Measurements from ENCODE around the gene TCTN1.

The TCTN1 gene

DNA sequence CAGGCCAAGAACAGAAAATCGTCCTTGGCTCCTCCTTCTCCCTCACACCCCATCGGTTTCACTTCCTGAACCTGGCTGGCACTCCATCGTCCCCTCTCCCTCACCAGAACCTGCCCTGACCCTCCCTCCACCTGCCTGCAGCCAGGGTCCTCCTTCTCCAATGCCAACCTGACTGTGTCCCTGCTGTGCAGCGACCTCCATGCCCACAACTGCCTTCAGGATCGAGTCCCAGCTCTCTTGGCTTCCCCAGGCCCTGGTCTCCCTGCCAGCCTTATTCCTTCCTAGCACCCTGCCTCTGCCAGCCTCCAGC, 55.2 kb downstream of the TCTN1 start:
- Histone ChIP-seq H3K27me3 (no peaks in the 10 kb centered on the region), H3K27ac (no peak overlapping the region), H3K36me3 (peaks cover 37% of the 10 kb centered on the region), H3K4me1 (ENCODE audit: control insufficient read depth in 1 of 2, insufficient read depth in 1 of 2, low read depth in 1 of 2, low read length in 1 of 2) (no peaks in the 10 kb centered on the region), H3K9me3 (no peaks in the 10 kb centered on the region), H3K4me3 (ENCODE audit: low read depth in 1 of 2, low read length in 1 of 2) (no peak overlapping the region)
- TF ChIP-seq, protein P1, sequence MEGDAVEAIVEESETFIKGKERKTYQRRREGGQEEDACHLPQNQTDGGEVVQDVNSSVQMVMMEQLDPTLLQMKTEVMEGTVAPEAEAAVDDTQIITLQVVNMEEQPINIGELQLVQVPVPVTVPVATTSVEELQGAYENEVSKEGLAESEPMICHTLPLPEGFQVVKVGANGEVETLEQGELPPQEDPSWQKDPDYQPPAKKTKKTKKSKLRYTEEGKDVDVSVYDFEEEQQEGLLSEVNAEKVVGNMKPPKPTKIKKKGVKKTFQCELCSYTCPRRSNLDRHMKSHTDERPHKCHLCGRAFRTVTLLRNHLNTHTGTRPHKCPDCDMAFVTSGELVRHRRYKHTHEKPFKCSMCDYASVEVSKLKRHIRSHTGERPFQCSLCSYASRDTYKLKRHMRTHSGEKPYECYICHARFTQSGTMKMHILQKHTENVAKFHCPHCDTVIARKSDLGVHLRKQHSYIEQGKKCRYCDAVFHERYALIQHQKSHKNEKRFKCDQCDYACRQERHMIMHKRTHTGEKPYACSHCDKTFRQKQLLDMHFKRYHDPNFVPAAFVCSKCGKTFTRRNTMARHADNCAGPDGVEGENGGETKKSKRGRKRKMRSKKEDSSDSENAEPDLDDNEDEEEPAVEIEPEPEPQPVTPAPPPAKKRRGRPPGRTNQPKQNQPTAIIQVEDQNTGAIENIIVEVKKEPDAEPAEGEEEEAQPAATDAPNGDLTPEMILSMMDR (IDR thresholded peaks at IDR 0.05) = no peak

DNA sequence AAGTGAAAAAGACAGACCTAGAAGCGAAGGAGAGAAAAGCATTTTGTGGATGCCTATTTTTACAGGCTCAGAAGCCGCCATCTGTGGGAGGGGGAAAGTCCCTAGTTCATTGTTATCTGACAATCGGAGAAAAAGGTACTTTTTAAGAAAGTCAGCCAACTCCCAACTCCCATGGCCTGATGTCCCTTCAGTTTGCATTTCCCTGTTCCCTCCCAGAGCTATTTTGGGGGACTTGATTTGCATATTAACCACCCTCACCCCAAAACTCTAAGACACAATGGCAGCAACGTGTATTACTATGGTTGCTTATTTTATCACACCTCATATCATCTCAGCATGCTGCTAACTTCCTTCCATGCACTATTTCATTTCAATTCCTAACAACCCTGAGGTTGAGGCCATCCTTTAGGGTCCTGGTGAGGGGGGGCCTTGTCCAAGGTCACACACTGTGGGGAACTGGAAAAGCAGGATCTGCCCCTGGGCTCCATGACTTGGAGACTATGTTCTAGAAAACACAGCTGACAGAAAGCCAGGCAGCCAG, 56.3 kb downstream of the TCTN1 start:
- TF ChIP-seq, protein P1 (IDR thresholded peaks at IDR 0.05) = no peak
- Histone ChIP-seq H3K4me3 (ENCODE audit: low read depth in 1 of 2, low read length in 1 of 2) (no peak overlapping the region), H3K36me3 (peaks cover 37% of the 10 kb centered on the region), H3K27me3 (no peaks in the 10 kb centered on the region), H3K4me1 (ENCODE audit: control insufficient read depth in 1 of 2, insufficient read depth in 1 of 2, low read depth in 1 of 2, low read length in 1 of 2) (no peaks in the 10 kb centered on the region), H3K27ac (no peak overlapping the region), H3K9me3 (no peaks in the 10 kb centered on the region)

DNA sequence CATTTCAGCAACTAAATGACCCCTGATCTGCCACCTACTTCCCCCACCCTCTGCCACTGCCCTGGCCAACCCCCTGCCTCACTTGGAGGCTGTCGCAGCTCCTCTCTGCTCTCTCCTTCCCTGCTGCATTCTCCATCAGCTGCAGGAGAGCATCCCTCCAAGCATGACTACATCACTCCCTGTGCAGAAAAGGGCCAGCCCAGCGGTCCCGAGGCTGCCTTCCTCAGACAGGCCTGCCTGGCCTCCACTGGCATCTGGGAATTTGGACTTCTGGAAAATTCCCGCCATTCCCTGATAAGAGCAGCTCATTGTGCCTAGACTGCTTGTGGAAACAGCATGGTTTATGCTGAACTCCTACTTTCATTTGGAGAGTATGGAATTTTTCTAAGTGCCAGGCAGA, 62.2 kb downstream of the TCTN1 start:
- H3K4me3 ChIP-seq (ENCODE audit: low read depth in 1 of 2, low read length in 1 of 2) = no peak overlapping the region
- TF ChIP-seq, protein P1 (IDR thresholded peaks at IDR 0.05) = no peak
- H3K27ac ChIP-seq = peak overlapping the region; percentile 30
- H3K4me1 ChIP-seq (ENCODE audit: control insufficient read depth in 1 of 2, insufficient read depth in 1 of 2, low read depth in 1 of 2, low read length in 1 of 2) = peaks cover 21 to 28% of the 10 kb centered on the region in 2 experiments
- H3K27me3 ChIP-seq = no peaks in the 10 kb centered on the region
- no peaks in the 10 kb centered on the region for H3K9me3 ChIP-seq
- H3K36me3 ChIP-seq = peaks cover 32% of the 10 kb centered on the region

DNA sequence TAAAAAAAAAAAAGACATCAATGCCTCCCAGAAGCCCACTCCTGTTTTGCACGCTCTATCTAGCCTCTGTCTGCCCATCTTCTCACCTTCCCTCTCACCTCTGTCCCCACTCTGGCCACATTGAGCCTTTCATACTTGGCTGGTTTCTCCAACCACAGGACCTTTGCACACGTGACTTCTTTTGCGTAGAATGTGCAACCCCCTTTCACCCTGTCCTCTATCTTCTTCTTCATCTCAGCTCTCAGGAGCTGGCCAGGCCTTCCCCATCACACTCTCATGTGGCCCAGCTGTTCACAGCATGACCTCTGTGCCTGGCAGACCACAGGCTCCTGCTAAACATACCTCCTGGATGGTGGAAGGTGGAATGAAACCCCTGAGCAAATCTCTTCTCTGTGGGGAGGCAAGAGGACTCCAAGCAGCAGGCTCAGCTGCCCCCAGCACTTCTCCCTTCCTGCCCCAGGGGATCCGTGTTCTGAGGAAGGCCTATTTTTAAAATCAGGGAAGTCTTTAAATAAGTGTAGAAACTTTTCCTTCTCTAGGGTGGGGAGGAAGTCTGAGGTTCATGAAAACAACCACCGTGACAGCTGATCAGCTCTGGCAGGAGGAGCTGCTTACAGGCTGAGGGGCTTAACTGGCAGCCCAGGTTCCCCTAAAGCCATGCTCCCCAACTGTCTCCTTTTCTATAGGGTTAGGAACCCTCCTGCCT, 63.4 kb downstream of the TCTN1 start:
- Histone ChIP-seq H3K27me3 (peaks cover 1% of the 10 kb centered on the region), H3K27ac (peak overlapping the region; percentile 86), H3K36me3 (peaks cover 38% of the 10 kb centered on the region), H3K9me3 (no peaks in the 10 kb centered on the region), H3K4me1 (ENCODE audit: control insufficient read depth in 1 of 2, insufficient read depth in 1 of 2, low read depth in 1 of 2, low read length in 1 of 2) (peaks cover 21 to 28% of the 10 kb centered on the region in 2 experiments), H3K4me3 (ENCODE audit: low read depth in 1 of 2, low read length in 1 of 2) (peak overlapping the region; percentile 0 to 19)
- TF ChIP-seq, protein P1 (IDR thresholded peaks at IDR 0.05) = no peak

DNA sequence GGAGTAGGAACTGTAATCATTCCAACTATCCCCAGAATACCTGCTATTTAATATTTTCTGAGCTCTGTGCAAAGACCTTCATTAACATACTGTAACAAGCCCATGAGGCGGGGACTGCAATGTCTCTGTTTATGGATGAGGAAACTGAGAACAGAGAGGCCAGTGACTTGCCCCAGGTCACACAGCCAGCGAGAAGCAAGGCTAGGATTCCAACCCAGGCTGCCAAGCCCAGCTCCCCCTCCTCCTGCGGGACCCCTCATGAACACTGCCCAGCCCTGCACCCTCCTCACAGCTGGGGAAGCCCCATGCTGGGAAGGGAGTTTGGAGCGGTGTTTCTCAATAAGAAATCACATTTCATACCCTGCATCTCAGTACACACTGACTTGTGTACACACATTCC, 64.1 kb downstream of the TCTN1 start:
- Histone ChIP-seq H3K36me3 (peaks cover 44% of the 10 kb centered on the region), H3K27me3 (peaks cover 7% of the 10 kb centered on the region), H3K4me3 (ENCODE audit: low read depth in 1 of 2, low read length in 1 of 2) (peak overlapping the region in 1 of 2 experiments; percentile 19), H3K9me3 (no peaks in the 10 kb centered on the region), H3K4me1 (ENCODE audit: control insufficient read depth in 1 of 2, insufficient read depth in 1 of 2, low read depth in 1 of 2, low read length in 1 of 2) (peaks cover 21 to 28% of the 10 kb centered on the region in 2 experiments), H3K27ac (peak overlapping the region; percentile 86)
- TF ChIP-seq, protein P1 (IDR thresholded peaks at IDR 0.05) = no peak
